NCI-H345 treated with DMSO at 0.1 percent for 48 hours (cell line): ENCODE results near the gene FGF14.
A peak's percentile ranks its signal among the peaks of the same experiment; 100 is the strongest.

Source experiments
- DNase-seq: peaks from one replicate; lab custom pipeline; 2025; ENCODE audit not compliant: unreplicated experiment; lab: John Stamatoyannopoulos, UW

The FGF14 gene

DNA sequence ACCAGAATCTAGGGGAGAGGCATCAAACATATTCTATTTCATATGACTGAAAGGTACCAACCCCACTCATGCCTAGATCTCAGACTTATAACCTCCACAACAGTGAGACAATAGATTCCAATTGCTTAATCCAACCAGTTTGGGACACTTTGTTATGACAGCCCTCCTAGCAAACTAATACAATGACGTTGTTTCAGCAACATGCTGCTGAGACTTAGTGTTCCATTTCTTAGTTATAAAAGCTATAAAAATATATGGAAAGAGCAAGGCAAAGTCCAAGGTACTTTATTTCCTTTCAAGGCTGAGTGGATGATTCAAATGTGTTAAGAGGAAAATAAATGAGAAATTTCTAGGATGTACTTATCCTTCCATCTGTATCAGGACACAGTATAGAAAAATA lies 352.0 kb downstream of the FGF14 start:
- DNase-seq: no peak

DNA sequence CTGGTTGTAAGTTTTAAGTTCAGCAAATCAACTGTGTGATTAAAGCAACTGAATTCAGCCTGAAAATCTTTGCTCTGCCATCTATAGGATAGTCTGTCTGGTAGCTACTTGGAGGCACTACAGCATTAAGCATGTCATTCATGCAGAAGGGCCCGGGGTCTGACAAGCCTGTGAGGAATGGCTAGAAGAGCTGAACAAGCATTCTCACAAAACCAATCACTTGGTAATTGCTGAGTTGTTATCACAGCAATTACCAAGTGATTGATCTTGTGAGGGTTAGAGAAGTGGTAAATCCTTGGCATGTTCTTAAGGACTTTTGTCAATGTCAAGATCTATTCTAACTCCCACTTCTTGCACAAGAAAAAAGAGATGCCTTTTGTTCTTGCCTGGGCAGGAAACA lies 356.1 kb downstream of the FGF14 start:
- DNase-seq: peak; percentile 46

DNA sequence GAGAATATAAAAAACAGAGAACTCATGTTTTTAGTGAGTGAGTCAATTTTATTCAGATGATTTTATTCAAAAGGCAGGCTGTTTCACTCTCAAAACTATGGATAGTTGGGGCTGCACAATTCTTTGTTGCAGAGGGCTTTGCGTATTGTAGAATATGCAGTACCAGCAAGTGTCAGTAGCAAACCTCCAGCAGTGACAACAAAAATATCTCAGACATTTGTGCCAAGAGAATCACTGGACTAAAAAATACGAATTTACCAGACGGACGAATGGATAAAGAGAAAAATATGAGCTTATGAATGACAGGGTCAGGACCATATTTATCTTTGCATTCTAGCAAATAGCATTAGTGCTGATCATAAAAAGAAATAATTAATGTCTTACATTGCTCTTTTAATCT lies 359.1 kb downstream of the FGF14 start:
- DNase-seq: no peak

DNA sequence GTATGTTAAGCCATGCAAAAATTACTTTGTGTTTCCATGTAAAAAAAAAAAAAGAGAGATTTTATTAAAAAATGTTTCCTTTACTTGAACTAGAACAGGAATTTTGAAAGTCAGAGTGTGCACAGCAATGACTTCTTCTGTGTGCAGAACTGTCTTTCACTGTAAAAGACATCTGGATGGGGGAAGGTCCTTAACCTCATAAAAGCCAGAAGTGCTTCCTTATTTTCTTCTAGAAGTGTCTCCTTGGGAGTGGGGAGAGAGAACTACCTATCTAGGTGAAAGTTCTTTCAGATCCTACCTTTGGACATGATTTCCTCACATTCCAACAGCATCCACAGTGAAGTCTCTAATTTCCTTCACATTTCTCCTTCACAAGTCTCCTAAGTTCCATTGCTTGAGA lies 360.3 kb downstream of the FGF14 start:
- DNase-seq: no peak

DNA sequence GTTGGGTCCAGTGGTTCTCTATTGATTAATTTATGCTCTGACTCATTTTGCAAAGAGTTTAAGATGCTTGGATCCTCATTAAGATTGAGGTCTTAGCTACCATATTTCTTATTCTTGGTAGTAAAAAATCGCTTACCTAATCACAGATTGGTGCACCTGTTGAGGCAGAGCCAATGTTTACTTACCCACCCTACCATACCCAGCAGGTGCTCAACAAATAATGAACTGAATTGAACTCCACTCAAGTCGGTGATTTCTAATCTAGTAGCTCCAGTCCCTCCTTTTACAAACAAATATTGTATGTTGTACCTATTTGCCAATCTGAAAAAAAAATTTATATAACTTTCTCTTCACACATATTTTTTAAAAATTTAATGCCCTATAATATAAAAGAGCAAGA lies 361.0 kb downstream of the FGF14 start:
- DNase-seq: peak; percentile 95

DNA sequence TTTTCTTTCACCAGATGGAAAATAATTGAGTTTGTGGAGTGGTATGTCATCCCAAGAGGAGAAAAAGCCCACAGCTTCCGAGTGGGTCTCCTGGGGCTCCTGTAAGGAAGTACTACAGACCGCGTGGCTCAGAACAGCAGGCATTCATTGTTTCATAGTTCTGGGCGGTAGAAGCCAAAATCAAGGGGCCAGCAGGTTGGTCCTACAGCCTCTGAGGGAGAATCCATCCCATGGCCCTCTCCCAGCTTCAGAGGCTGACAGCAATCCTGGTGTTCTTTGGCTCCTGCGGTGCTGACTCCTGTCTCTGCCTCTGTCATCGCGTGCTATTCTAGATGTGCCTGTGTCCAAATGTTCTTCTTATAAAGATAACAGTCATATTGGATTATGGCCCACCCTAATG lies 362.6 kb downstream of the FGF14 start:
- peak; percentile 77 for DNase-seq

DNA sequence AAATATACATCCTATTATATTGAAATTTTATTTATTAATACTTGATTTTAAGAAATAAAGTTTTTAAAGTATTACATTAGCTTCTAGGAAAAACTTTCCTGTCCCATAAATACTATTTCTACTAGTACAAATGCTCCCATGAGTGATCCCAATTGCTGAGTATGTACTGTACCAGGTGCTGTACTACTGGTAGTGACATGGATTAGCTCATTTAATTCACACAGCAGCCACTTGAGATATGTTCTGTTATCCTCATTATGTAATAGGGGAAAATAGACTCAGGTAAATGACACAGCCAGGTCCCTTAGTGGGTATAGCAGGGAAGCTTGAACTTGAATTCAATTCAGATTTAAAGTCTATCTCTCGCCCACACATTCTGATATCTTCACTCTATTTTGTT lies 363.1 kb downstream of the FGF14 start:
- peak; percentile 77 for DNase-seq

DNA sequence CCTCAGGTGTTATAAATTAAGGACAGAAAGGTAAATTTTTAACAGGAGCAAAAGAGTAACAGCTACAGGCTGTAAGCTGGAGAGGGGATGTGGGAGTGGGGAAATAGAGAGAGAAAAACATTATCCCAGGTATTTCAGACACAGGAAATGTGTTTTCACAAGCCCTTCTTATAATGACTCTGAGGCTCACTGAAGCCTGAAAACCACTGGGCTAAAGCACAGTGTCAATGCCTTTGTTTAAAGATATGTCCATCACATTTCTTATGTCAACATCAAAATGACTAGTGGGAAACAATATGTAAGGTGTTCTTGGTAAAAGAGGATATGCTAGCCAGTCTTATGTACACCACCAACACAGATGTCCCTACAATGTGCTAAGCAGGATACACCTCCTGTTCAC lies 365.9 kb downstream of the FGF14 start:
- peak; percentile 89 for DNase-seq

DNA sequence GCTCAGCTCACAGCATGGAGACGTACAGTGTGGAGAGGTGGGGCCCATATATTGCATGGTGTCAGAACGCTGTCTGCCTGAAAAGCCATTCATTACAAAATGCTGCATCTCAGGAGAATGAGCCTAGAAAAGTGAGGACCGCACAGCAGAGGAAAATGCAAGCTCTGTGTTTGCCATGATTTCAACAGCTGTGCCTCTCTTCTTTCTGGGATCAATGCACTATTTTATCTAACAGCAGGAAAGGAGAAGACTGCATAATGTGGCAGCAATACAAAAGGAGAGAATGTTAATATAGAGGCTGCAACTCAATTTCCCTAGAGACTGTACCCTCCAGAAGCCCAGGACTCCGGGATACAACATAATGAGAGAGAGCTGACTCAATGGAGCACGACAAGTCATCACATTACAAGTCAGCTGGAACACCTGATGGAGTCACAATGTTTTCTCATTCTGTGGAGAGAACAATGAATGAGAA lies 368.0 kb downstream of the FGF14 start:
- DNase-seq: peak; percentile 100

DNA sequence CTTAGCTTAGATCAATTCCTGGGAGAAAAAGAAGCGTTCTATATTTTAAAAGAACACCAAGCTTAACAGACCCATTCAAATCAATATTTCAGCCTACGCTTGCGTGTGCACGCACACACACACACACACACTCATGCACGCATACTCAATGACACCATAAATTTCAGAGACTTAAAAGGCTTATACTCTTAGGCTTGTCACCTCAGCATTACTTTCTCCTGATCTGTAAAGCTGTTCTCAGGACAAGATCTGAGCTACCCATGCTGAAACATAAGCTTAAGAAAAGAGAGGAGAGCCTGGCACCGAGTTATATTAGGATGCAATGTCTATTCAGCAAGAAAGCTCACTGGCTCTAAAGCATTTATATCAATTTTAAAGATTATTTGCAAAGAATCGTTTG lies 368.5 kb downstream of the FGF14 start:
- DNase-seq: peak; percentile 73

DNA sequence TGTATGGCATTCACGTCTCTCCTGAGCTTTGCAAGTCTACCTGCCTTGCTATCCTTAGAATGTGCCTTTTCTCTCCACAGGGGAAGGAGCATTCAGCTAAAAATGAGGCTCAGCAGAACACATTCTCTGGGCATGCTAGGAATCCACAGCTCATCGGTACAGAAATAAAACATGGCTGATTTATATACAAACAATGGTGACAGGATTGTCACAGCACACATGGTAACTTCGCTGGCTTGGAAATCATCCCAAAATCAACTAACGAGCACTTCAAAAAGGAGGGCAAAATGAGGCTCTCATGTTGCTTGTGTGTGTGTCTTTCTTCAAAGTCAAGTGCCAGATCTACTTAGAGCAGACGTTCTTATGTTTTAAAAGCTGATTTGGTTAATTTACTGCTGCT lies 373.0 kb downstream of the FGF14 start:
- peak; percentile 70 for DNase-seq

DNA sequence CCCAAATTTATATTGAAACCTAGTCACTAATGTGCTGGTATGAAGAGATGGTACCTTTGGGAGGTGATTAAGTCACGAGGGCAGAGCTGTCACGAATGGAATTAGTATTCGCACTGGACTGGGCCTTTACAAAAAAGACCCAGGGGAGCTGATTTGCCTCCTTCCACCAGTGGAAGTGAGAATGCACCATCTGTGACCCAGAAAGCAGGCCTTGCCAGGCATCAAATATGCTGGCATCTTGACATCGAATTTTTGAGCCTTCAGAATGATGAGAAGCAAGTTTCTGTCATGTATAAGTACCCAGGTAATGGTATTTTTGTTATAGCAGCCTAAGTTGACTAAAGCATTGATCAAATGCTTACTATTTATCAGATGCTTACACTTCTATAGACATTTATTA lies 373.6 kb downstream of the FGF14 start:
- no peak for DNase-seq

DNA sequence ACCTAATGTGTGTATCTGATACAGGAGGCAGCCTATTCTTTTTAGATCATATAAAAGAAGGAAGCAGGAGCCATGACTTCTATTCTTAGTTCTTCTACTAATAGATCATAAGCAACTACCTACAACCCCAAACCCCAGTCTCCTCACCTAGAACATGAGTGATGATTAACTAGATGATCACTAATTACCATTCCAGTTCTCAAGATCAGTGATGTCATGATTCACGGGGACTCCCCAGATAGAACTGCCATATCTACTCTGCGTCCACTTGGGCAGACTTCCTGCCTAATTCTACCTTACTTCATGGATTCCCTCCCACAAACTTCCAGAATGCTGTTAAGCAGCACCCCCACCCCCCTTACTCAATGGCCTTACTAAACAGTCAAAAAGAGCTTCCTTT lies 380.1 kb downstream of the FGF14 start:
- DNase-seq: no peak

DNA sequence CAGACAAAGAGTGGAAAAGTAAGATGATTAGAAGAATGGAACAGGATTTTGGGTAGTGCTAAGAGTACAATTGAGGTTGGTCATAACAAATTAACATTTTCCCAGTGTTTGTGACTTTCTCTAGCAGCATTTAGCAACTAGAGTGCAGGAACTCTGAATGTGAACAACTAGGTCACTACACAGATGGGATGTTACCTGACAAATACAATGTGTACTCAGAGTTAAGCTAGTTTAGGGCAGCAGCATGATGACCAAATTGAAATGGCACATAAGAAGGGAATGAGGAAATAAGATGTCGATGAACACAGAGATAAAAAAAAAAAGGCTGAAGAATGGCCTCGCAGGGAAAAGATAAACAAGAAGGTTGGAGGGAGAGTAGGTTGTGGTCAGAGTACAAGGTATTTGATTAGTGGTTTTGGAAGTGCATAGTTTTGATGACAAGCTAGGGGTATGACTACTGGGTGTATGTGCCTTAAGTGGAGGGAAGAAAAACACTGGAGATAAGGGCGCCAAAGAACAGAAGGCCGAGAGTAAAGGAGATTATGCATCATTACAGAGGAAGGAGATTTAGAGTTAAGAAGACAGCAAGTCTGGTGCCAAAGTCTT lies 381.1 kb downstream of the FGF14 start:
- no peak for DNase-seq

DNA sequence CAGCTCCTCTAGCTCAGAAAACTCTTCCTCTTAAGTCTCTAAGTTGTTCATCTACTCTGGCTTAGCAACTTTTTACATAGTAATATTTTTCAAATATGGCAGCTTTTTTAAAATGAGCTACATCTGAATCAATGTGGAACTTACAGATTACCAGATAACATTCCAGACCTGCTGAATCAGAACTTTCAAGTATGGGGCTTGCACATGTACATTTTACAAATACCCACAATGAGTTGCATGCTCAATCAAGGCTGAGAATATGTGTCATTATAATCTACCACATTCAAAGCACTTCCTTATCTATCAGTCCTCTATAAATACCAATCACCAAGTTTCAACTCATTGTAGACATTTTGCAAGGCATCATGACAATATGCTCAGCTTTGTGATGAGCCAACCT lies 383.1 kb downstream of the FGF14 start:
- no peak for DNase-seq

DNA sequence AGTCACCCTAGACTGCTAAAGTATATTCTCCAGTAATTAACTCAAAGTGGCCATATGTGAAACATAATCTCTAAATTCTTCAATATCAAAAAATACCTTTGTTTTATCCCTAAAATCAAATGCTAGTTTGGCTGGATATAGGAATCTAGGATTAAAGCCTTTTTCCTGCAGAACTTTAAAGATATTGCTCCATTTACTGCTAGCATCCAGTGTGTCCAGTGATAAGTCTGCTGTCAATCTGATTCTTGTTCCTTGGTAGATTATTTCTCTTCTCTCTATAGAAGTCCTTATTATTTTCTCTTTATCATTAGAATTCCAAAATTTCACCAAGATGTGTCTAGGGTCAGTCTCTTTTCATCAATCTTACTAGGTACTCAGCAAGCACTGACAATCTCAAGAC lies 384.6 kb downstream of the FGF14 start:
- DNase-seq: no peak

DNA sequence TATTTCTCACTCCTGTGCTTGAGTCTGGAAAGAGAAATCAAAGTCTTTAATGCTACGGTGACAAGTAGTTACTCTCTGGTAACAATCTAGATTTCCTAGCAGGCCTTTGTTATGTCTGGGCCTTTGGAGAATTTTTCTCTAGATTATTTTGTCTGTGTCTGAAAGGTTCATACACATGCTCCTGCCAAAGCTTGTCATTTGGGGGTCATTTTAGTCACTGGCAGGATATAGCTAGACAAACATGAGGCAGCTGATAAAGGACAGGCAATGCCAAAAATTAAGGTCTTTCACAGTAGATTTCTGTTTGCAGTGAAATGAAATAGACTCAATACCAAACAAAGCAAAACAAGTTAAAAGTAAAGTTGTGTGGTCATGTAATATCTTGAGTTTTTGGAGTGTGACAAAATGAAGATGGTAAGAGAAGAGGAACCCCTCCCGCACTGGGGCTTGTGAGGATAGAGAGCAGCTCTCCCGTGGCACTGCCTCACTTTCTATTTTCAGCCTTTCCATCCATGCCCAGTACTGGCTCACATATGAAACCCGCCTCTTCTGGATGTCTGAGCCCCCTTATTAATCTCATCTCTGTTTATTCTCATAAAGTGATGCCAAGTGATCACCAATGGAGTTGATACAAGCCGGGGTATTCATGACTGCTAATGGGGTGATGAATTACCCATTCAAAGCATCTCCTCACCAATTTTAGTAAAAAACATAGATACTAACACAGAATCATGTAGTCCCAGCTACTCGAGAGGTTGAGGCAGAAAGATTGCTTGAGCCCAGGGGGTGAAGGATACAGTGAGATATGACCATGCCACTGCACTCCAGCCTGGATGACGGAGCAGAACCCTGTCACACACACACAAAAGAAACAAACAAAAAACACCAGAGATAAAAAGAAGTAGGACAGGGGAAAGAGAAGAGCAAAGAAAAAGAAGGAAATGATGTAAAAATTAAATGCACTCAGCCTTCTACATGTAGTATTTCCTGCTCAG lies 389.3 kb downstream of the FGF14 start:
- DNase-seq: peak; percentile 77

DNA sequence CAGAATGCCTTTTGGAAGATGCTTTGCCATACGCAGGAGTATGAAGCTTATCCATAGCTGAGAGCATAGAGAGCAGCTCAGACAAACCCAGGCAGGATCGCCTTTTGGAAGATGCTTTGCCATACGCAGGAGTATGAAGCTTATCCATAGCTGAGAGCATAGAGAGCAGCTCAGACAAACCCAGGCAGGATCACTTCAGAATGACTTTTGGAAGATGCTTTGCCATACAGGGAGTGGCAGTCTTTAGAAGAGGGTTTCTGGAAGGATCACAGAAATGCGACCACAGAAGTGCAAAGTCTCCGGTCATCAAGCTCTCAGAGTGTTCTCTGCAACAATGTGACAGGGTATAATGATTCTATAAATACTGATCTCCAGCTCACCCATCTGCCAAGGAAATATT lies 390.4 kb downstream of the FGF14 start:
- DNase-seq: peak; percentile 53

DNA sequence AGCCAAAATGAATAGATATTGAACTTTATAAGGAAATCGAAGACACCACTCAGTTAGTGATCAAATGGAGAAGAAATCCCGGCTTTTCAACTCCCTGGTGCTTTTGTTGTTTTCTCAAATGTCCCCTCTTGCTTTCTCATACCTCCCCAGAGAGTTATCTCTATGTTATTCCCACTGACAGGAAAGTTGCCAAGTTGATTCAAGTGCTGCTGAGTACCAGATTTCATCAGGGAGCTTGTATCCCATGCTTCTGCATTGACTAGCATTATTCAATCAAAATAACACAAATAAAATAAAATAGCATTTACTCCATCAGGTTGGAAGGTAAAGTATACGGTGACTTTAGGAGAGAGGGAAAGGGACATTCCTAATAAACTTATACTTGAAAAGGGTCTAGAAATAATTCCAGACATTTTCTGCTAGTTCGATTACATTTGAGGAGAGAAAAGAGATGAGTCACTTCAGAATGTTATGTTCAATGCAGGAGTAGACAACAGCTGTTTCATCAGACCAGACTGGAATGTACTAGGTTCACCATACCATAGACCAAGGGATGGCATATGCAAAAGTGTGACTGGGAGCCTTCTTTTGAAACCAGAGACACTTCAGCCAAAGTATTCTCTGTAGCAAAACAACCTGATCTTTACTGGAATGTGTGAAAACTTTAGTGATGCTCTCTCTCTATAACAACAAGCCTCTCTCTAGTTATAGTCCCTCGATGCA lies 397.8 kb downstream of the FGF14 start:
- no peak for DNase-seq

DNA sequence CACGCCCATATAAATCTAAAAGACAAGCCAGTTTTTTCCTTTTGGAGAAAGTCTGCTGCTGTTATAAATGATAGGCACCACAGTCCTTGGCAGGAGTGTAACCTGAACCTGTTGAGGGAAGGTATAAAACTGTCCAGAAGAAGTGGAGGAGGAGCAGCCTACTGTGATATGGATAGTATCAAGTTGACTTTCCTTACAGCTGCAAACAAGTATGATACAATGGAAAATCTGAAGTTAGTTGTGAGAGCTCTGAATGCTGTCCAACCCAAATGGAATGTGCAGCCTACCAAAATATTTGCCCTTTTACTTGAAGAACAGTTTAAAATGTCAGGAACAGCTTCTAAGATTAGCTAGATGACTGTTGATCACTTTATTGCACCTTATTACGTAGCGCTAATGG lies 399.6 kb downstream of the FGF14 start:
- DNase-seq: no peak

DNA sequence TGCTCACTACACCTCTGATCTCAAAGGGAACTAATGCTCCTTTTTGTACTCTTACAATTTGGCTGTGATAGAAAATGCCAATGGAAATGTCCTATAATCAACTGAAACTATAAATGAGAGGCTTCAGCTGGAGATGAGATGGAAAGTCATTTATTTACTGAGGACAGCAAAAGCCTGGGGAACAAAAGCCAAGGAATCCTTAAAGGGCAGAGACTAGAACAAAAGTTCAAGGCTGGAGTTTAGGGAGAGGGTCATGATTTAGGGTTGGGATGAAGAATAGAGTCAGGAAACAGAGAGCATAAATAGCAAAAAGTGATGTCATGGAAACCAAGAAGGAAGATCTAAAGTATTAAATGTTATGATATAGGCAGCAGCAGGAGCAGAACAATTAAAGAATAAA lies 401.1 kb downstream of the FGF14 start:
- DNase-seq: no peak

DNA sequence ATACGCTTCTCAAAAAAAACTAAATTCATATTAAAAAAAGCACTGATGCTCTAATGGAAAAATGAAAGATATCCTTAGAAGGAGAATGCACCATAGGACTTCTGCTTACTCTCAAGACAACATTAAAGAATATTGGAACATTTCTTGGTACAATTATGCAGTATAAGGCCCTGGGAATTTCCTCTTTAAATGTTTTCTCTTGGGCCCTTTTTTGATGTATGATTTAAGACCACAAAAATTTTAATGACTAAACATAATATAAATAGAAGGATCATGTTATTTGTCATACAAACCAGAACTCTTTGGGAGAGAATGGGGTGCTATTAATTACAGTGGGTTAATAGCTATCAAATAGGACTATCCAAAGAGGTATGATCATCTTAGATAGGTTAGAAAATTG lies 403.7 kb downstream of the FGF14 start:
- no peak for DNase-seq
